AG09309 (cell line): ENCODE data around the gene ATP6V0D1.

Experiments used
- DNase-seq: peaks from one replicate; pipeline ENCODE4 v3.0.0-alpha.2; 2010; ENCODE audit warnings: low read depth
- H3K4me3 ChIP-seq: 2 replicates; pipeline ENCODE4 v1.5.1; 2011; ENCODE audit warnings: mild to moderate bottlenecking, low read depth, low read length, moderate library complexity; ENCODE audit not compliant: control insufficient read depth
- TF ChIP-seq, protein P1 (sequence below): IDR thresholded peaks from 2 replicates; pipeline ENCODE4 v1.5.1; 2011; ENCODE audit warnings: mild to moderate bottlenecking, low read depth, low read length, inconsistent platforms; ENCODE audit not compliant: insufficient read depth, control insufficient read depth; ENCODE audit errors: missing control alignments

Gene ATP6V0D1

DNA sequence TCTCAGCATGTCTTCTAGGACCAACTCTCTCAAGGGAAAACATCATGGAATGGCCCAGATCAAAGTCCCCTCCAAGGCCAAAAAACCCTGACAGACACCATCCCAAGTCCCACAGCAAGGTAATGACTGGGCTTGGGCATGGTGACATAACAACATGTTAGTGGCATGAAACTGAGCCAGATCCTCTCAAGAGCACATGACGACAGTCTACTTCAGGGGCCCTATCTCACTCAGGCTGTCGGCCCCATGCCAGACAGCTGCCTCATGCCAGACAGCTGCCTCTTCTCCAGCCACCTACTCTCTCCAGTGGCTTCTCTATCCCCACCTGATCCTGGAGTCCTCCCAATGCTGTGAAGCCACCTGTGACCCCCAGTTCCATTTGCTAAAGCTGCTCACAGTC lies 31.6 kb downstream of the ATP6V0D1 start:
- DNase-seq = no peak
- no peak overlapping the region for H3K4me3 ChIP-seq
- TF ChIP-seq, protein P1, sequence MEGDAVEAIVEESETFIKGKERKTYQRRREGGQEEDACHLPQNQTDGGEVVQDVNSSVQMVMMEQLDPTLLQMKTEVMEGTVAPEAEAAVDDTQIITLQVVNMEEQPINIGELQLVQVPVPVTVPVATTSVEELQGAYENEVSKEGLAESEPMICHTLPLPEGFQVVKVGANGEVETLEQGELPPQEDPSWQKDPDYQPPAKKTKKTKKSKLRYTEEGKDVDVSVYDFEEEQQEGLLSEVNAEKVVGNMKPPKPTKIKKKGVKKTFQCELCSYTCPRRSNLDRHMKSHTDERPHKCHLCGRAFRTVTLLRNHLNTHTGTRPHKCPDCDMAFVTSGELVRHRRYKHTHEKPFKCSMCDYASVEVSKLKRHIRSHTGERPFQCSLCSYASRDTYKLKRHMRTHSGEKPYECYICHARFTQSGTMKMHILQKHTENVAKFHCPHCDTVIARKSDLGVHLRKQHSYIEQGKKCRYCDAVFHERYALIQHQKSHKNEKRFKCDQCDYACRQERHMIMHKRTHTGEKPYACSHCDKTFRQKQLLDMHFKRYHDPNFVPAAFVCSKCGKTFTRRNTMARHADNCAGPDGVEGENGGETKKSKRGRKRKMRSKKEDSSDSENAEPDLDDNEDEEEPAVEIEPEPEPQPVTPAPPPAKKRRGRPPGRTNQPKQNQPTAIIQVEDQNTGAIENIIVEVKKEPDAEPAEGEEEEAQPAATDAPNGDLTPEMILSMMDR = no peak

DNA sequence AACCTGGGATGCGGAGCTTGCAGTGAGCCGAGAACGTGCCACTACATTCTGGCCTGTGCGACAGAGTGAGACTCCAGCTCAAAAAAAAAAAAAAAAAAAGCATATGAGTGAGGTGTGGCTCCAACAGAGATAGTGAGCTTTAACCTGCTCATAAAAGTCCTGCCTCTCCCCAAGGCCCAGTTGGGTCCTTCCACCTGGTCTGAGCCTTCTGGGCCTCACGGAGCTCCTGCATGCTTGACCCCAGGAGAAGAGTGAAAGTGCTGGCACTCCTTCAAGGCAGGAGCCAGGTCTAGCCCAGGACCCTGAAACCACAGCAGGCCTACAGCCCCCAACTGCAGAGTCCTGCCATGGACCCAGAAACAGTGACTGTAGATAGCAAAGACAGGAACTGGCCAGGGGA lies 32.4 kb downstream of the ATP6V0D1 start:
- H3K4me3 ChIP-seq = no peak overlapping the region
- TF ChIP-seq, protein P1 = no peak
- no peak for DNase-seq

DNA sequence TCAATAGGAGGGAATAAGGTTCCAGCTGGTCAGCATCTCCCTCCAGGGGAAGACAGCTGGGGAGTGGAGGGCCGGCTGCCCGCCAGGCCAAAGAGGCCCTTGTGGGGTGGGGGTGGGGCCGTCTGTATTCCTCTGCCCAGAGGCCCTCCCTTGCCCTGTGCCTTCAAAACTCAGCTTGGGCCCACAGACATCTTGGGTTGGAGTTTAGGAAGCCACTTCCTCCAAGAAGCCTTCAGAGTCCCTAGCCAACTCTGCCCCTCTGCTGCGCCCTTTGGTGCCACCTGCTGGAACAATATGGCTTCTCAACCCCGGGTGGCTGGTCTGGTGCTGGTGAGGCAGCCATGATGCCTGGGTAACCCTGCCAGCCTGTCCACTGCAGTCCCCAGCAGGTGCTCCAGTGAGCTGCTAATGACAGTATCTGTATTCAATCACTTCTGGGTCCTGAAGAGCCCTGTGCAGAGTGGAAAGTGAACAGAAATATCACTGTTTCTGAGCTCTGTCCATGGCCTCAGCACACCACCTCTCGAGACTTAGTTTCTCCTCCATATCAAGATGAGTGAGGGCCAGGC lies 33.4 kb downstream of the ATP6V0D1 start:
- H3K4me3 ChIP-seq = no peak overlapping the region
- DNase-seq = no peak

DNA sequence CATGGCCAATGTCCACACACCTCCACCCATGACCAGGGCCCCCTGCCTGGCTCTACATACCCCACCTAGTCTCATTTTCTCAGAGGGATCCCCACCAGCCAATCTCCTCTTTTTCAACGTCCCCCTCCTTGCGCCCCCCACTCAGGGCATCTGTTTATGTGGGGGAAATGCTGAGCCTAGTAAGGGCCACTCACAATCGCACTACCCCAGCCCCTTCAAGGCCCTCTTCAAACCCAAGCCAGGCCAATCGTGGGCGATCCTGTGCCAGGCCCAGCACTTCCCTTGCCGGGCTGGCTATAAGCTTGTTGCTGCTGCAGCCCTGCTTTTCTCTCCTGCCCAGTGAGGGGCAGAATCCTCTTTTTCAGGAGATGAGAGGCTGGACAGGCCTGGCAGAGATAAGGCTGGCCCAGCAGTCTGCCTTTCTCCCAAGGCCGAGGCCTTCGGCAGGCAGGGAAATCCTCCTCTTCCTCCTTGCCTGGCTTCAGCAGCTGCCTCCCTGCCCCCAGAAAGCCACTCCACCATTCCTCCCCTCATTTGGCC lies 33.9 kb downstream of the ATP6V0D1 start:
- no peak for DNase-seq
- TF ChIP-seq, protein P1 = no peak
- no peak overlapping the region for H3K4me3 ChIP-seq

More for the DNA sequence above, 33.4 kb downstream of the ATP6V0D1 start:
- TF ChIP-seq, protein P1 = peak; percentile 56

DNA sequence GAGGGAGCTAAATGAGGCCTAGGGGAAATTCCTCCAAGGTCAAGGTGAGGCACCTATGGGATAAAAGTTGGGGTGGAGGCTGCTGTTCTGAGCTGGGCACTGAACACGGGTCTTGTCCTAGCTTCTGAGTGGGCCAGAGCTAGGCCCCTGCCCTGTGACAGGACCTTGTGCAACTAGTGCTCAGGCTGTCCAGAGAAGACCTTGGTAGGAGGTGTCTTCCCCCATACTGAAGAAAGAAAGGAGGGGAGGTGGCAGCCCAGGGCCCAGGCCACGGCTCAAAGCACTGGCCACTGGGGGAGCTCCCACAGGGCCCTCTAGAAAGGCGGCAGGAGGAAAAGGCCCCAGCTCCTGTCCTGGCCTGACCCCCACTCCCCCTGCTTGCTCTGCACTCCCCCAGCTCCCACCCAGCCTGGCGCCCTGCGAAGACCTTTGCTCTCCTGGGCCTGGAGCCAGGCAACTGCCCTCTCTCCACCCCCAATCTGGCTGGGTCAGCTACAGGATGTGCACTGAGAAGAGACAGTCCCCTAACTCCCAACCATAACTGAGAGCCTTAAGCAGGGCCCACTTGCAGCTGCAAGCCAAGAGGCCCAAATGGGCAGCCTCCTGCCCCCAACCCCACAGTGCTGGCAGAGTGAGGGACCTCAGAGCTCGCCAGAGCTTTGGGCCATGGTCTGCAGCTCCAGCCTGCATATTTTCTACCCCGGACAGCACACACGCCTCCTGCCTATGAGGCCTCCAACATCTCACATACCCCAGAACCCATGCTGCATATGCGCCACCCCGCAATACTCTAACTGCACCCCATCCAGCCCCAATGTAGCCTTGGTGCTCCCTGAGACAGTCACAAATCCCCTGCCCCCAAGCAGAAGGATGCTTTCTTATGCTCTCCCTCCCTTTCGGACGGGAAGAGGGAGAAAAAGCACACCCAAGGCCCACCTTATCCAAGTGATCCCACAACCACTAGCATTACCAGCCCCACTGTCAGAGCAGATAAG lies 34.7 kb downstream of the ATP6V0D1 start:
- TF ChIP-seq, protein P1 = no peak
- DNase-seq = no peak
- H3K4me3 ChIP-seq = no peak overlapping the region

DNA sequence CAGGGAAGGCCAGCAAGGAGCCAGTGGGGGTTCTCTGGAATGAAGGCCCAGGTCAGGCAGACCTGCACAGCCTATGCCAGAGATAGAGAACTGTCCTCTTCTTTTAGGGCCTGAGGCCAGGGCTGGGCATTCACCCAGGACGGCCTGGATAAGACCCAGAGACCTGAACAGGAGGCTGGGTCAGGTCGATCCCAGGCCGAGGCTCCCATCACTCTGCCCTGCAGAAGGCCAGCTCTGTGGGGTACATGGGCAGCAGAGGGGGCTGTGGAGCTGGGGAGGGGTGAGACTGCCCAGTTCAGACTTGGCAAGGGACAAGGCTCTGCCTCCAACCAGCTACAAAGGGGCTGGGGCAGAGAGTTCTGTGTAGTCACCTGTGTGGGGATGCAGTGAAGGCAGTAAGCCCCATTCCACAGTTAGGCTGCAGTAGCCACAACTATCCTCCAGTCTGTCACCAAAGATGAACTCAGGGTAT lies 35.5 kb downstream of the ATP6V0D1 start:
- DNase-seq = no peak
- TF ChIP-seq, protein P1 = no peak
- H3K4me3 ChIP-seq = no peak overlapping the region
